GF-D8 (cell line): ENCODE data around the gene CALHM2.
"Not testable (repeated sequence)": the region's sequence is repeated elsewhere in the genome, so short reads cannot be mapped to it uniquely, and the experiment has no call there.

ENCODE experiments used
- DNase-seq: peaks from one replicate; lab custom pipeline; 2025; lab: John Stamatoyannopoulos, UW

Gene CALHM2

DNA sequence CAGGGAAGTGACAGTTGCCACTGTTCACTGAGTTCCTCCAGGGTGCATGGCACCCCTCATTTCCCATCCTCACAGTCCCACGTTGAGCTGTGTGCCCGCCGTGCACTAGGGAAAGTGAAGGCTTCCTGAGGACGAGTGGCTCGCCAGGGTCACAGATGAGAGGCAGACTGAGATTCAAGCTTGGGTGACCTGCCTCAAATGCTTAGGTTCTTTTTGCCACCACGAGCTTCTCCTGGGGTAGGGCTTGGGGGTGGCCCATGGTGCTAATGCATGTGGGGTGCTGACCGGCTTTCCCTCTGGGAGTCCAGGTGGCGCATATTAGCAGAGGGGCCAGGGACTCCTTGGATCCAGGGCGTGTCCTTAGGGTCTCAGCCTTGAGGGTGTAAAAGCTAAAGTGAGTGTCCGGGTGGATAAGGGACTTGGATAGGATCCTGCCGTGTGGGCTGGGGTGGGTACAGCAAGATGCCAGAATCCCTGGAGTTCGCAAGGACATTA is 1.9 kb downstream of the CALHM2 start:
- no peak for DNase-seq

DNA sequence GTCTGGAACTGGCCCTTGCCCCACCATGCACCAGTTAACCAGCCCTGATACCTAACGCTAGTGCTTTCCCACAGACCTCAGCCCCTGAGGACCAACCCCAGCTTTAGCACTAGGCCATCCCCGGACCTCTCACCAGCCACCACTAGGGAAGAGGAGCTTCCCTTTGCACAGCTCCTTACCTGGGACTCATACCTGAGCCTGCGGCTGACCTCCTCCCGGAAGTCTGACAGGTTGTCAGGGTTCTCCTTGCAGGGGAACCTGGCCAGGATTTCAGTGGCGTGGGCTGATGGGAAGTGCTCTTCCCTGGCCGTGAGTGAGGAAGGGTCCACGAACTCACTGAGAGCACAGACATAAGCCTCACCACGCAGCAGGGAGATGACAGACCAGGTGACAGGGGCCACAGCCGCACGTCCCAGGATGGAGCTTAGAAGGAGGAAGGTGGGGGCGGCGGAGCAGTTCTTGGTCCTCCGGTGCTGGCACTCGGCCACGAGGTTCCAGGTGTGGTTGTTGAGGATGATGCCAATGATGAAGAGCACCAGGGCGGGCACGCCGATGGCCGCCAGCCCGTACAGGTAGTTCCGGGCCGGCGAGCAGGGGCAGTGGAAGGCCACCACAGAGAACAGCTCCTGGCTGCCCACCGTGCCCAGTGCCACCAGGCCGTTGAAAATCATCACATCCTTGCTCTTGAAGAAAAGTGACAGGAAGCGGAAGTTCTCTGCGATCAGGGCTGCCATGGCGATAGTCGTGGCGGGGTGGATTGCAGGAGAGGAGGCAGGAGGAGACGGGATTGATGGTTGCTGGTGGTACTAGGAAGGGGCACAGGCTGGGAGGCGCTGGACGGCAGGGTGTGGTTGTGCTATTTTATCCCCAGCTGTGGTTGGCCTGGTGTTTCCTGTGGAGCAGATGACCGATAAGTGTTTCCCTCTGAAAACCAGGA is 2.7 kb downstream of the CALHM2 start:
- no peak for DNase-seq

DNA sequence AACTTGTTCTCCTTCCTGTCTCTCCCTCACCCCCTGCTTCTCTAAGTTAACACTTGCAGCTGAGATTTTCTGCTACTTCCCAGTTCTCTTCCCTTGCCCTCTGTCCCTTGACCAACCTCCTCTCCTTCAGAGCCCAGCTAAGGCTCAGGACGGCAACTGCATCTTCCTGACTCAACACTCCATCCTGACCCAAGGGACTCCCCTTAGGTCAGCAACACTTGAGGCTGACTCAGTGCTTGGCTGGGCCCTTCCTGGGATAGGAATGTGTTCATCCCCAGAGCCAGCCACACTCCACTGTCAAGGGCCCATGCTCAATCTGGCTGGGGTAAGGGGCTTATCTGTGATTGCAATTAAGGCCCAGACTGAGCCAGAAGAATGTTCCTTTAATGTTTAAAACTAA is 3.4 kb downstream of the CALHM2 start:
- no peak for DNase-seq

DNA sequence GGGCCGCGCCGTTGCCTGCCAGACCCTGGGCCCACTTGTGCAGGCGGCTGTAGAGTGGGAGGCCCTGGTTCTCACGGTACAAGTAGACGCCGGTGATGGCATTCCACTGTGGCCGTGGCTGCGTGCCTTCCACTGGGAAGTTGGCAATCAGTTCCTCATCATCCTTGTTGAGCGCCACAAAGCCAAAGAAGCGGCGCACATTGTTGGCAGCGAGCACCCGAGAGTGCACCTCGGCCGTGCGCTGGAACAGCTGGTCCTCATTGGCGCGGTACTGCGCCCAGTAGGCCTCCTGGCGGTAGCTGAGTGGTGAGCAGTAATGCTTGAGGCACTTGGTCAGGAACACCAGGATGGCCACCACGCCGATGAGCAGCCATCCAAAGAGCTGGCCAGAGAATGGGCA is 5.0 kb downstream of the CALHM2 start:
- DNase-seq: no peak

DNA sequence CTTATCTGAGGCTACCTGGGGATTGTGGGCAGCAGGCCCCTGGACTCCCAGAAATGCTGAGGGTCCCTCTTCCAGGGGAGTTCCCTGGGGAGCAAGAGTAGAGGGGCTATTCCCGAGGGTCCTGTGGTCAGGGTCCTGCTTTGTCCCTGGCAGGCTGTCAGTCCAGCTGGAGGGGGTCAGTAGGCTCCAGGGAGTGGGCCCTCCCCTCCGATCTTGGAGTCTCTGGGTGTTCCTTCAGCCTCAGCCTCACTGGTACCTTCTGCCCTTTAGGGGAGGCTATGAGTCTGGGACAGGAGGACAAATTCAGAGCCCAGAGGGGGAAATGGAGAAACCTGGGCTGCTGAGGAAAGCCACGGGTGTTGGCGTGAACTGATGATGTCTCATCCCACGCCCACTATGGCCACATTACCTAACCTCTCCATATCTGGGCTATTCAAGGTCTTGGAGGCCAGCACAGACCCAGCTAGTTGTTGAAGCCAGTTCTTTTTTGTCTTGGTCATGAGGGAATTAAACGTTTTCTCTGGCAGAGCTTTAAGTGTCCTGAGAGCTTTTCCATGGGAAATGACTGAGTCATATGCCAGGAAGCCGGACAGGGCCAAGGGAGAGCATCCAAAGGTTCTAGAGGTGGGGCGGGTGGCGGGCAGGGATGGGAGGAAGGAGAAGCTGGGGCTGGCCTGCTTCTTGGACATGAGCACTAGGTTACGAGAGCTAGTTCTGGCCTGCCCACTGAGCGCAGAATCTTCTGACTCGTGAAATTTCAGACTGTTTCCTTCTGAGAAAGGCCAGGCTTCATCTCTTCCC is 6.2 kb downstream of the CALHM2 start:
- no peak for DNase-seq

DNA sequence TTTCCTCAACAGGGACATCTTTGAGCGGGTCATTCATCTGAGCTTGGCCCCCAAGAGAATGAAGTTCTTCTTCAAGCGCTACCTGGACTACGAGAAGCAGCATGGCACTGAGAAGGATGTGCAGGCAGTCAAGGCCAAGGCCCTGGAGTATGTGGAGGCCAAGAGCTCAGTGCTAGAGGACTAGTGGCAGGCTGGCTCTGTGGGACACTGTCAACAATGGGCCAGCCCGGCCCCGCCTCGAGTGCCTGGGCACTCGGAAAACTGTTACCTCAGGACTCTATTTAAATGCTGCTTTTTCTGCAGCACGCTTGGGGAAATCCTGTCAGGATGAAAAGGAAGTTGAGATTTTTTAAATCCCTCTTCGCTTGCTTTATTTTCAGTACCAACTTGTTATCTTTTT is 6.8 kb downstream of the CALHM2 start:
- no peak for DNase-seq

DNA sequence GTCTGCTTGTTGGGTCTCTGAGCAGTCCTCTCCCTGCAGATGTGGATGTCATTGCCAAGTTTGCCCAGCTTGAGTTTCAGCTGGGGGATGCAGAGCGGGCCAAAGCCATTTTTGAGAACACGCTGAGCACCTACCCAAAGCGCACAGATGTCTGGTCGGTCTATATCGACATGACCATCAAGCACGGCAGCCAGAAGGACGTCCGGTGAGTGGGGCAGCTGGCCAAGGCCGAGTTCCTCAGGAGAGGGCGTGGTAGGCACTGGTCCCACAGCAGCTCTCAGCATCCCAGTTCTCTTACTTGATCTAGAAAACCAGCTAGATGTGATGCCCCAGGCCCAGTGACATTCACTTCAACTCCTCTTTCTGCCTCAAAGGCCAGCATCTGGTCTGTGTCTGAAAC is 7.7 kb downstream of the CALHM2 start:
- DNase-seq: no peak

DNA sequence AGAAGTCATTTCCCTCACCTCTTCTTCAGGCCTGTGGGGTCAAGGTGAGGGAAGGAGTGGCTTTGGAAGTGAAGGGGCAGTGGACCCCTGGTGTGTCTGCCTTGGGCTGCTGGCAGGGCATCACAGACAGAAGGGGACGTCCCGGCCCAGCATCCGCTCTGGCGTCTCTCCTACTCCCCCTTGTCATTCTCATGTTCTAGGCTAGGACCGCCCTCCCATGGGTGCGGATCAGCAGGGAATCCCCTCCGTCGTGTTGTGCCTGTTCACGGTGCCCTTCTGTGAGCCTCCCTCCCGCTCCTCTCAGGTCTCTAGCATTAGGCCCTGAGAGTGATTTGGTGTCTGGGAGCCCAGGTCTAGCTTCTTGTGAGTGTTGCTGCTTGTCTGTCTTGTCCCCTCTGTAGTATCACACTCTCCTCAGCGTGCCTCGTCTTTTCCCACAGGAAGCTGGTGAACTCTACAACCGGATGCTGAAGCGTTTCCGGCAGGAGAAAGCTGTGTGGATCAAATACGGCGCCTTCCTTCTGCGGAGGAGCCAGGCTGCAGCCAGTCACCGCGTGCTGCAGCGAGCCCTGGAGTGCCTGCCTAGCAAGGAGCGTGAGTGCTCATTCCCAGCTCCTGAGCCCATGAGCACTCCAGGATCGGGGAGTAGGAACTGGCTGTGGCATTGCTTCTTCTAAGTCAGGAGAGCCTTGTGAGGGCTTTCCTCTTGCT is 8.5 kb downstream of the CALHM2 start:
- DNase-seq: no peak

DNA sequence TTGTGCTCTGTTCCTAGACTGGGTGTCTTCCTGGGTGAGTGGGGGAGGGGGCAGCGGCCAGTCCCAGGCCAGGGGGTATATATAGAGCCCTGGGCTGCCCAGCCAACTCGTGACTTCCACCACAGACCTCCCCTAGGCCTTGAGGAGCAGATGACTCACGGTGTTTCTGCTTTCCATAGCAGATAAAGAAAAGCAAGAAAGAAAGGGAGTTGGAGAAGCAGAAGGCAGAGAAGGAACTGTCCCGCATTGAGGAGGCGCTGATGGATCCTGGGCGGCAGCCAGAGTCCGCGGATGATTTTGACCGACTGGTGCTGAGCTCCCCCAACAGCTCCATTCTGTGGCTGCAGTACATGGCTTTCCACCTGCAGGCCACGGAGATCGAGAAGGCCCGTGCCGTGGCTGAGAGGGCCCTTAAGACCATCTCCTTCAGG is 10.1 kb downstream of the CALHM2 start:
- no peak for DNase-seq

DNA sequence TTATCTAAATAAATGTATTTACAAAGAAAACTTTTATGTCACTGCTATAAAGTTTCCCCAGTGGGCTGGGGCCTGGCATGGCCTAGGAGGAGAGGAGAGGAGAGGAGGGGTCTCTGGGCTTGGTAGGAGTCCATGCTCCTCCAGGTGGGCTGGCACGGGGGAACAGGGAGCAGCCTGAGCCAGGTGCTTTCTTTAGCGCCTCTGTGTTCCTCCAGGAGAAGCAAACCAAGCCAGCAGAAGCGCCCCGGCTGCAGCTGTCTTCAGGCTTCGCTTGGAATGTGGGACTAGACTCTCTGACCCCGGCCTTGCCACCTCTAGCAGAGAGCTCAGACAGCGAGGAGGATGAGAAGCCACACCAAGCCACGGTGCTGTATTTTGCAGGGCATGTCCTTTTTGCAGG is 10.6 kb downstream of the CALHM2 start:
- DNase-seq: no peak

DNA sequence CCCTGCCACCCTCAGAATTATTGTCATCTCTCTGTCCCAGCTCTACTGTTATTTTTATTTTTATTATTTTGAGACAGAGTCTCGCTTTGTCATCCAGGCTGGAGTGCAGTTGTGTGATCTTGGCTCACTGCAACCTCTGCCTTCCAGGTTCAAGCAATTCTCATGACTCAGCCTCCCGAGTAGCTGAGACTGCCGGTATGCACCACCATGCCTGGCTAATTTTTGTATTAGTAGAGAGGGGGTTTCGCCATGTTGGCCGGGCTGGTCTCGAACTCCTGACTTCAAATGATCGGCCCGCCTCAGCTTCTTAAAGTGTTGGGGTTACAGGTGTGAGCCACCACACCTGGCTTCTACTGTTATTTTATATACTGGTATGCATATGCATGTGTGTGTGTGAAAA is 11.0 kb downstream of the CALHM2 start:
- DNase-seq: no peak

DNA sequence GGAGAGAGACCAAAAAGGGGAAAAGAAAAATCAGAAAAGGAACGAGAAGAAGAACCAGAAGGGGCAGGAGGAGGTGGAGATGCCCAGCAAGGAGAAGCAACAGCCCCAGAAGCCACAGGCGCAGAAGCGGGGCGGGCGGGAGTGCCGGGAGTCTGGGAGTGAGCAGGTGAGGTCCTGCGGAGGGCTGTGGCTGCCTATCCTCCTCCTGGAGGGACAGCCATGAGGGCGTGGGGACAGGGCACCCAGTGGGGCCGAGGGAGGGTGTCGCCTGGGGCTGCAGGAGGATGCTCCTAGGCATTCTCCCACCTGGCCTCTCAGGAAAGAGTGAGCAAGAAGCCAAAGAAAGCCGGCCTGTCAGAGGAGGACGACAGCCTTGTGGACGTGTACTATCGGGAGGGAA is 11.8 kb downstream of the CALHM2 start:
- no peak for DNase-seq

DNA sequence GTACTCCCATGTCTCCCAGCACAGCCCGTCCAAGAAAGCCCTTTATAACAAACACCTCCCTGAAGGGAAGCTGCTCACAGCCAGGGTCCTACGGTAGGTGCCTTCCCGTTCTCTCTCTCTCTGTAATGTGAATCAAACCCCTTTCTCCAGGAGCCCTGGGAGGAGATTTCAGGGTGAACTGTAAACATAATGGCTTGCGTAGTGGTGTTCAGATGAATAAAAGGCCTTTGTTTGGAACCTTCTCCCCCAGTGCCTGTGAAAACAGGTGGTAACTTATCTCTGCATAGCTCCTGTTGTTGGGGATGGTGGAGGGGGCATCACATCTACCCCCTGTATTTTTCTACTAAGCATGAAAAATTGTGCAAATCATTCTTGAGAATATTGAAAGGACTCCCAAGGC is 12.4 kb downstream of the CALHM2 start:
- no peak for DNase-seq

DNA sequence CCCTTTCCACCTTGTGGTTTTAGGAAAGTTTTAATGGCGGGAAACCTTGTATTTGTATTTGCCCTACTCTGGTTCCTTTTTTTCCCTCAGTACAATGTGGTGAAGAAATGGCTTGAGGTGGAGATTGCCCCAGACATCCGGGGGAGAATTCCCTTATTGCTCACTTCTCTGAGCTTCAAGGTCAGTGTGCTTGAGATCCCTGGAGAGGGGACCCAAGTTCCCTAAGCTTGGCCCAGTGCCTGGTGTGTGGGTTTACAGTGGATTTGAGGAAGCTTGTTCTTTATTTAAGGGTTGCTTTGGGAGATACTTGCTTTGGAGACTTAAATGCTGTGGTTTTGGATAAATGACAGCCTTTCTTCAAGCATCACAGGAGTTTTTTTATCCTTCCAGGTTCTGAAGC is 18.3 kb downstream of the CALHM2 start:
- DNase-seq: peak; percentile 67

DNA sequence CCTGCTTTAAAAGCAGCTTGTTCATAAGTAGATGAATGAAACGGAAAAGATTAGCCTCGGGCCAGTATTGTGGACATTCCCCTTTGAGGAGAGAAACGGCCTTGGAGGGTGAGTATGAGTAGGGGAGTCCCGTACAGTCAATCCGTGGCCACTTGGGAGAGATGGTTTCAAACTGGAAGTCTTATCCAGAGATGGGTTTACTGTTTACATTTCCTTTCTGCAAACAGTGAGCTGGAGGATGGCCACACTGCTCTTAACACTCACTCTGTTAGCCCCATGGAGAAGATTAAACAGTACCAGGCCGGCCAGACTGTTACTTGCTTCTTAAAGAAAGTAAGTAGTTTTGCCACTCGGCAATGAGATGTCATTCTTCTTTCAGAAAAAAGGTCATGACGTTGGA is 20.3 kb downstream of the CALHM2 start:
- no peak for DNase-seq

DNA sequence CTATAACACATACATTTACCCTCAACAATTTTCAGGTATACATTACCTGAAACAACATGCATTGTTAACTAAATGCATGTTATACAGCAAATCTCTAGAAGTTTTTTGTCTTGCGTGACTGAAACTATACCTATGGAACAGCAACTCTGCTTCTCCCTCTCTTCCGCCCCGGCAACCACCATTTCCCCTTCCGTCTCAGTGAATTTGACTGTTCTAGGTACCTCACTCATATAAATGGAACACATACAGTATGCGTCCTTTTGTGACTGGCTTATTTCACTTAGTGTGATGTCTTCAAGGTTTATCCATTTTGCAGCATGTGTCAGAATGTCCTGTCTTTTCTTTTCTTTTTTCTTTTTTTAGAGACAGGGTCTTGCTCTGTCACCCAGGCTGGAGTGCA is 22.5 kb downstream of the CALHM2 start:
- no peak for DNase-seq

DNA sequence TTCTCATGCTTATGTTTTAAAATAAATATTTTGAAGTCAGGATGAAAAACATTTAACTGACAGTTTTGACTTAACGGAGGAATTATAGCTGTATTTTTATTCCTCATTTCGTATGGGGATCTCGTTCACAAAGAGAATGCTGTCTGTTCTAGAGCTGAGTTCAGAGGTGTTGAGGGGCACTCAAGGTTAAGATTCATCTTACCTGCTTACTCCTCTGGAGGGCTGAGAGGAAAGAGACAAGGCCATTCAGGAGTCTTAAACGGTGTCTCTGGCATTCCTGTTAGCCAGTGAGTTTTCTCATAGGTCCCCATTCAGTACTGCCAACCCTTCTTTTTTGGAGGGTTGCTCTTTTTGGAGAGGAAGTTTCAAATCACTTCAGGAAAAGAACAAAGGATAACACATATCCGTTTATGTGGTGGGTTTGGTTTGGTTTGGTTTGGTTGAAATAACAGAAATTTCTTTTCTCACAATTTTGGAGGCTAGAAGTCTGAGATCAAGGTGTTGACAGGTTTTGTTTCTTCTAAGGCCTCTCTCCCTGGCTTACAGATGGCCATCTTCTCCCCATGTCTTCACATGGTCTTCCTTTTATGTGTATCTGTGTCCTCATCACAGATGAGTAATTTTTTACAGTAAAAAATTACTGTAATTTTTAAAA is 23.1 kb downstream of the CALHM2 start:
- DNase-seq: no peak

DNA sequence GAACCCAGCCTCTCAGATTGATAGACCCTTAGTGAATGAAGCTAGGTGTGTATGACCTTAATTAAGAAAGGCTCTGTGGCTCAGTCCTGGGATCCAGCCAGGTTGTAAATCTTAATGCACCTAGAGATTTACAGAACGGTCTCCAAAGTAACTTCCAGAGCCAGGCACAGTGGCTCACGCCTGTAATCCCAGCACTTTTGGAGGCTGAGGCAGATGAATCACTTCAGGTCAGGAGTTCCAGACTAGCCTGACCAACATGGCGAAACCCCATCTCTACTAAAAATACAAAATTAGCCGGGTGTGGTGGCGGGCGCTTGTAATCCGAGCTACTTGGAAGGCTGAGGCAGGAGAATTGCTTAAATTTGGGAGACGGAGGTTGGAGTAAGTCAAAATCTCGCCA is 24.3 kb downstream of the CALHM2 start:
- no peak for DNase-seq

DNA sequence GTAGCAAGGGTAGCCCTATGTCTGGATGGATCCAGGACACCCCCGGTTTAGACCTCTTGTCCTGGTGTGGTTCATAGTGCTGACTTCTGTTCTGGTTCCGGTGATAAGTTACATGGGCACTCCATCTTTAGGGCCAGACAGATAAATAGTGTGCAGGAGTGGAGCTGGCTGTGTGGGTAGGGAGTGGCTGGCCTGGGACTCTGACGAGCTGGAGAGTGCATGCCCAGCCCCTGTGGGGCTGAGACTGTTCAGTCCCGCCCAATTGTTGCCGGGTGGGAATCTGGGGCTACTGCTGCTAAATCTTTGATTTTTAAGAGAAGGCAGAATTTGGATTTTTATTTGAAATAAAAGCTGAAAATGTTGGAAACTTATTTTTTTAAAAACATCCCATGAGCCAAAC is 28.4 kb downstream of the CALHM2 start:
- DNase-seq: no peak

DNA sequence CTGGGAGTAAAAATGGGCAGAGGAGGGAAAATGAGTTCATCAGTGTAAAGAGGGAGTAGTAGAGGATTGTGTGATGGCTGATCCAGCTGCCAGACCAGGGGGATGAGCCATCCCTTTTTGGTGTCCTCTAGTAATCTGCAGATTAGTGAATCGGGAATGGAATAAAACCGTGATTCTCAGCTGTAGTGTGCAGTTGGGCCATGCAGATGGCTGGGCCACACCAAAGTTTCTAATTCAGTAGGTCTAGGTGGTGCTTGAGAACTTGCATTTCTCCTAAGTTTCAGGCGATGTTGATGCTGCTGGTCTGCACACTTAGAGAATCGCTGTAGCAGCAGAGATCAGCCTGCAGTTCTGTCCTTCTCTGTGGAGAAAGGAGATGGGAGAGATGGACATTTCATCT is 33.1 kb downstream of the CALHM2 start:
- DNase-seq: no peak

DNA sequence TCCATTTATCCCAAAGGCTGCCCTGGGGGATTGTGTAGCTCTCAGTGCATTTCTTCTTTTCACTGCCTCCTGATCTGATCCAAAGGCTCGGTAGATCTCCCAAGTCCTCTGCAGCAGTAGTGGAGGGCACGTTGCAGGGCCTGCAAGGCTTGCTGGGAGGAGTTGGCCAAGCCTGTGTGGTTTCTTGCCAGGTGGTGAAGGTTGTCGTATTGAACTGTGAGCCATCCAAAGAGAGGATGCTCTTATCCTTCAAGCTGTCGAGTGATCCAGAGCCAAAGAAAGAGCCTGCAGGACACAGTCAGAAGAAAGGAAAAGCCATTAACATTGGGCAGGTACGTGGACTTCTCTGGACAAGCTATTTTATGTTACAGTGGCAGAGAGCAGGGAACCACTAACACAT is 34.6 kb downstream of the CALHM2 start:
- no peak for DNase-seq

DNA sequence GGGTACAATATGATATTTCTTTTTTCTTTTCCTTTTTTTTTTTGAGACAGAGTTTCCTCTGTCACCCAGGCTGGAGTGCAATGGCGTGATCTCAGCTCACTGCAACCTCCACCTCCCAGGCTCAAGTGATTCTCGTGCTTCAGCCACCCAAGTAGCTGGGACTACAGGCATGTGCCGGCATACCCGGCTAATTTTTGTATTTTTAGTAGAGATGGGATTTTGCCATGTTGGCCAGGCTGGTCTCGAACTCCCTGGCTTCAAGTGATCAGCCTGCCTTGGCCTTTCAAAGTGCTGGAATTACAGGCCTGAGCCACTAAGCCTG is 35.1 kb downstream of the CALHM2 start:
- not testable (repeated sequence) for DNase-seq
